K562 (cell line): Measurements from ENCODE around the gene RPS6KA2. TPM values are rescaled to one million over a fixed set of nuclear protein-coding genes. Genes with fewer than 3 reads are reported as not detected.
A peak's percentile ranks its signal among the peaks of the same experiment; 100 is the strongest.

Source experiments
- BACH1 ChIP-seq: fragments of 200-800 bp; sonication (Bioruptor generic); IDR thresholded peaks from 2 replicates; pipeline ENCODE4 v1.6.1; 2016; ENCODE audit warnings: missing genetic modification characterization, missing compliant biosample characterization
- CREM ChIP-seq: IDR thresholded peaks from 2 replicates; pipeline ENCODE4 v1.6.1; 2014; ENCODE audit warnings: antibody characterized with exemption, low read depth
- CTCF ChIP-seq, 3 experiments: IDR thresholded peaks in 2 of 3; conservative IDR thresholded peaks in 1 of 3; 2 replicates each; pipeline ENCODE4 v1.5.1; 2011 to 2012; ENCODE audit warnings: low read length in 3 of 3, mild to moderate bottlenecking in 3 of 3, control low read depth in 2 of 3, improper control_type of control experiment in 1 of 3, inconsistent platforms in 1 of 3, low read depth in 1 of 3, mixed read lengths in 1 of 3, moderate library complexity in 1 of 3; ENCODE audit not compliant: insufficient read depth in 2 of 3
- NFRKB ChIP-seq: fragments of 450-650 bp; IDR thresholded peaks from 2 replicates; pipeline ENCODE4 v1.6.1; 2016; ENCODE audit warnings: low read depth
- NR0B1 ChIP-seq: fragments of 450-650 bp; IDR thresholded peaks from one replicate; pipeline ENCODE4 v1.6.1; 2018; ENCODE audit warnings: mild to moderate bottlenecking, moderate library complexity; ENCODE audit not compliant: partially characterized antibody
- PHTF2 ChIP-seq: fragments of 250-450 bp; sonication (Bioruptor Pico); IDR thresholded peaks from 2 replicates; pipeline ENCODE4 v1.5.0; 2021; ENCODE audit warnings: mild to moderate bottlenecking
- POLR2G ChIP-seq: fragments of 200-400 bp; formaldehyde crosslinking; IDR thresholded peaks from 2 replicates; pipeline ENCODE4 v1.6.1; 2017; ENCODE audit warnings: low read depth, mild to moderate bottlenecking, antibody characterized with exemption, low read length, moderate library complexity
- POLR3A ChIP-seq: IDR thresholded peaks from 2 replicates; pipeline ENCODE4 v1.6.1; 2011; ENCODE audit warnings: borderline replicate concordance, mild to moderate bottlenecking, moderate library complexity; ENCODE audit not compliant: insufficient read length, insufficient read depth; ENCODE audit errors: extremely low read depth
- PTBP1 ChIP-seq: fragments of 200-400 bp; formaldehyde crosslinking; IDR thresholded peaks from 2 replicates; pipeline ENCODE4 v1.6.1; 2017; ENCODE audit warnings: low read depth, low read length
- SRSF9 ChIP-seq: fragments of 200-400 bp; formaldehyde crosslinking; IDR thresholded peaks from 2 replicates; pipeline ENCODE4 v1.6.1; 2017; ENCODE audit warnings: low read depth, low read length, borderline replicate concordance
- ZBTB33 ChIP-seq: sonication (generic); formaldehyde crosslinking; IDR thresholded peaks from 2 replicates; pipeline ENCODE4 v1.8.1; 2023; ENCODE audit warnings: mild to moderate bottlenecking, missing genetic modification reagents
- ZBTB8A ChIP-seq: fragments of 450-650 bp; IDR thresholded peaks from 2 replicates; pipeline ENCODE4 v1.6.1; 2018; ENCODE audit warnings: mild to moderate bottlenecking, moderate library complexity; ENCODE audit not compliant: partially characterized antibody
- ZNF23 ChIP-seq: fragments of 250-450 bp; sonication (Bioruptor Pico); IDR thresholded peaks from 2 replicates; pipeline ENCODE4 v1.4.0; 2020; ENCODE audit warnings: mild to moderate bottlenecking
- ZNF41 ChIP-seq: fragments of 250-450 bp; sonication (Bioruptor Pico); conservative IDR thresholded peaks from 2 replicates; pipeline ENCODE4 v1.4.0; 2020; ENCODE audit warnings: mild to moderate bottlenecking
- ZNF740 ChIP-seq, 3 experiments: fragments of 200-800 bp in 1 of 3; sonication (Bioruptor generic) in 1 of 3; sonication (generic) in 1 of 3; formaldehyde crosslinking in 1 of 3; IDR thresholded peaks; 2 replicates each; pipeline versions ENCODE4 v1.6.1 to v1.8.0; 2016 to 2022; ENCODE audit warnings: mild to moderate bottlenecking in 2 of 3, missing compliant biosample characterization in 2 of 3, missing genetic modification characterization in 2 of 3, missing genetic modification reagents in 1 of 3
- ZNF764 ChIP-seq: fragments of 250-450 bp; sonication (Bioruptor Pico); IDR thresholded peaks from 2 replicates; pipeline ENCODE4 v1.4.0; 2020; ENCODE audit warnings: low read depth, mild to moderate bottlenecking, moderate library complexity
- polyA plus RNA-seq, 8 experiments: library from polyadenylated mRNA; depleted of rRNA in 4 of 8; stranded (reverse) in 5 of 8; unstranded in 3 of 8; fragments of >200 nt; fragmentation: Nextera tagmentation in 2 of 8; fragmentation: Illumina TruSeq in 1 of 8; extraction: Ambion mirVana in 2 of 8; extraction: Trizol in 1 of 8; gene quantifications; 2 replicates each; pipeline versions ENCODE4 v1.2.1 to v1.2.3, GENCODE V29; 2011 to 2014; ENCODE audit warnings: inconsistent platforms in 1 of 8, missing spikeins in 1 of 8
- total RNA-seq, 7 experiments: library from RNA; depleted of rRNA in 6 of 7; stranded (reverse); fragments of >200 nt in 6 of 7; fragmentation: Illumina TruSeq in 2 of 7; extraction: Trizol in 2 of 7; gene quantifications; 2 replicates each; pipeline versions ENCODE4 v1.2.1 to v1.2.3, GENCODE V29; 2011 to 2021; ENCODE audit warnings: low replicate concordance in 1 of 7

Gene RPS6KA2
- total and polyA plus RNA-seq, 9 of the 15 experiments (the other 6 are each of a cell fraction or from before 2014, with no cell fraction given), result 0.29 to 1.00 (median 0.53) TPM

DNA sequence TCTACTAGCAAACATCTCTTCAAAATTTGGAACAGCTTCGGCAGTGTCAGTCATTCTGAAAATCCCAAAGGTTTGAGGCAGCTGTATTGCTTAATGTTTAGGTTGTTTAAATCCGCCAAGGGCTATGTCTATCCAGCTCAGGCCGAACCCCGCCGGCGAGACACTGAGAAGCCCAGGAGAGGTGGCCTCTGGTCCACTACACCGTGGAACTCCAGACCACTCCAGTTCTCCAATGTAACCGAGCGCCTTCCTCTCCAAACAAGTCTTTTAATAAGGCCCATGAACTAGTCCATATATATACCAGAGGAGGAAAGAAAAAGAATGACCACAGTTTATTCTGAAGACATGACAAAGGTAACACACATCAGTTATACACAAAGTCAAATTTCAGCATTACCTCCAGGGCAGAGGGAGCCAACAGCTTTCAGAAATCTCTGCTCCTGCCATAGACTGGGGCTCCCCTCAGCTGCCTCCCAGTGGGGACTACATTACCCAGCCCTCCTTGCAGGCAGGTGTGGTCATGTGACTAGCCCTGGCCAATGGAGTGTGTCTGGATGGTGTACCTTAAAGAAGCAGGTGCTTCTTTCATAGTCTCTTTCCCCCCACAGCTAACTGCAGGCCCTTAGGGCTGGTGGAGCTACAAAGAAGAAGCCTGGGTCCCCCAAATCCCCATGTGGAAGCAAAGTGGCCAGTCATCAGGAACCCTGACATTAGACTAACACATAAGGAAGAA, 40.5 kb downstream of the RPS6KA2 start, which contains the start of gene RAMACL (continued):
- TF ChIP-seq CTCF (IDR thresholded peaks at IDR 0.05 in 2 of 3, conservative IDR thresholded peaks at IDR 0.05 in 1 of 3; ENCODE audit: insufficient read depth in 2 of 3, low read depth in 1 of 3, low read length in 3 of 3) (no peak), POLR2G (no peak), ZNF23 (CRISPR knock-in tag) (no peak), BACH1 (no peak), ZNF740 (CRISPR knock-in tag; IDR thresholded peaks at IDR 0.05) (no peak), ZNF740 (tag; IDR thresholded peaks at IDR 0.05) (no peak), SRSF9 (no peak), CREM (0 out of 2 replicates have a peak, but pooled peaks have one; percentile 29), NFRKB (no peak), PTBP1 (no peak), ZNF764 (CRISPR knock-in tag) (no peak), ZBTB8A (no peak), POLR3A (no peak), PHTF2 (CRISPR knock-in tag) (no peak), NR0B1 (no peak), ZBTB33 (CRISPR knock-in tag) (no peak), ZNF41 (CRISPR knock-in tag) (no peak)
